AG09309 (cell line): ENCODE data around the gene PRR30.

Experiments
- DNase-seq: peaks from one replicate; pipeline ENCODE4 v3.0.0-alpha.2; 2010; ENCODE audit warnings: low read depth
- H3K4me3 ChIP-seq: 2 replicates; pipeline ENCODE4 v1.5.1; 2011; ENCODE audit warnings: mild to moderate bottlenecking, low read depth, low read length, moderate library complexity; ENCODE audit not compliant: control insufficient read depth
- TF ChIP-seq, protein P1 (sequence below): IDR thresholded peaks from 2 replicates; pipeline ENCODE4 v1.5.1; 2011; ENCODE audit warnings: mild to moderate bottlenecking, low read depth, low read length, inconsistent platforms; ENCODE audit not compliant: insufficient read depth, control insufficient read depth; ENCODE audit errors: missing control alignments

Gene PRR30

DNA sequence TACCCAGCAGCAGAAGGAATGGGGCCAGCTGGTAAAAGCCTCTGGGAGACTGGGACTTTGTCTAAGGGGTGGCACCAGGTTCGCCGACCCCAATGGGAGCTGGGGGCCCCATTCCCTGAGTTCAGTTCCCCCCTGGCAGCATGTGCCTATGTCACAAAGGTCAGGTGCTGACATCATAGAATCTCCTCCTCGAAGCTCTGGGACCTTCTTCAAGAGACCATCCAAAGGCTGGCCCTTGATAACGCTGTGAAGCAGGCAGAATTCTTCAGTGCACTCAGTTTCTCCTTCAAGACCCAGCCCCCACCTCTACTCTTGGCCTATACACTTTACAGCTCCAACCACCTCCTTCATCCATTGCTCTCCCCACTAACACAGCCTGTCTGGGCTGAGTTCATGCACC, at the start of gene PRR30:
PRR30 (minus strand) TSS at position 101 of the 400 bp plus-strand sequence. CDS start 1,081 bp downstream, outside the sequence.
- no peak for DNase-seq
- no peak within 1 kb of the TSS for H3K4me3 ChIP-seq
- TF ChIP-seq, protein P1, sequence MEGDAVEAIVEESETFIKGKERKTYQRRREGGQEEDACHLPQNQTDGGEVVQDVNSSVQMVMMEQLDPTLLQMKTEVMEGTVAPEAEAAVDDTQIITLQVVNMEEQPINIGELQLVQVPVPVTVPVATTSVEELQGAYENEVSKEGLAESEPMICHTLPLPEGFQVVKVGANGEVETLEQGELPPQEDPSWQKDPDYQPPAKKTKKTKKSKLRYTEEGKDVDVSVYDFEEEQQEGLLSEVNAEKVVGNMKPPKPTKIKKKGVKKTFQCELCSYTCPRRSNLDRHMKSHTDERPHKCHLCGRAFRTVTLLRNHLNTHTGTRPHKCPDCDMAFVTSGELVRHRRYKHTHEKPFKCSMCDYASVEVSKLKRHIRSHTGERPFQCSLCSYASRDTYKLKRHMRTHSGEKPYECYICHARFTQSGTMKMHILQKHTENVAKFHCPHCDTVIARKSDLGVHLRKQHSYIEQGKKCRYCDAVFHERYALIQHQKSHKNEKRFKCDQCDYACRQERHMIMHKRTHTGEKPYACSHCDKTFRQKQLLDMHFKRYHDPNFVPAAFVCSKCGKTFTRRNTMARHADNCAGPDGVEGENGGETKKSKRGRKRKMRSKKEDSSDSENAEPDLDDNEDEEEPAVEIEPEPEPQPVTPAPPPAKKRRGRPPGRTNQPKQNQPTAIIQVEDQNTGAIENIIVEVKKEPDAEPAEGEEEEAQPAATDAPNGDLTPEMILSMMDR = no peak

DNA sequence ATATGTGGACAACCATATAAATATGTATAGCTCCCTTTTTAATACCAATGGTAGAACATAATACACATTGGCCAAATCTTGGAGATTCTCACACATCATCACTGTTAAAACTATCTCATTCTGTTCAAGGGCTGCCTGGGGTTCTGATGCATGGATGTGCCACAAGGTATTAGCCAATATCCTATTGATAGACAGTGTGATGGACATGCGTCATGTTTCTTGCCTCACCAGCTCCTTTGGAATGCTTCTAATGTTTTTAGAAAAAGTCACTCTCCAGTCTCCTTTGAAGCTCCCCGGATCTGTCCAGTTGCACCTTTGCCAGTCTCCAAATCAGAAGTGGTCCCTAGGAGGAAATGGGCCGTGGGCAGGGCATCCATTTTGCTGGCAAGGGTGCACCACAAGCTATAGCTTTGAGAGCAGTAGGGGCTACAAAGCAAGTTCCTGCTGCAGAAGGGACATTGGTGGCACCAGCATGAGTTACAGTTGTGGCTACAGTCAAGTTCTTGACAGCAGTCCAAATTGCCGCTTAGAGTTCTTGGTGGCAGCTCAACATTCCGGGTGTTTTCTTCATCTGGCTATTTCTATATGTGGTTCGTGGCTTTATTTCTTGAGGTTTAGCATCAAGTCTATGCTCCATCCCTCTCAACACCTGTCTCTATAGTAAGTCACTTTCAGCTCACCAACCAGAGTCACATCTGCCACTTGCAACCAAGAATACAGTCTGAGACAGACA, 47.6 kb upstream of the PRR30 start:
- no peak overlapping the region for H3K4me3 ChIP-seq
- no peak for DNase-seq
- TF ChIP-seq, protein P1 = no peak

DNA sequence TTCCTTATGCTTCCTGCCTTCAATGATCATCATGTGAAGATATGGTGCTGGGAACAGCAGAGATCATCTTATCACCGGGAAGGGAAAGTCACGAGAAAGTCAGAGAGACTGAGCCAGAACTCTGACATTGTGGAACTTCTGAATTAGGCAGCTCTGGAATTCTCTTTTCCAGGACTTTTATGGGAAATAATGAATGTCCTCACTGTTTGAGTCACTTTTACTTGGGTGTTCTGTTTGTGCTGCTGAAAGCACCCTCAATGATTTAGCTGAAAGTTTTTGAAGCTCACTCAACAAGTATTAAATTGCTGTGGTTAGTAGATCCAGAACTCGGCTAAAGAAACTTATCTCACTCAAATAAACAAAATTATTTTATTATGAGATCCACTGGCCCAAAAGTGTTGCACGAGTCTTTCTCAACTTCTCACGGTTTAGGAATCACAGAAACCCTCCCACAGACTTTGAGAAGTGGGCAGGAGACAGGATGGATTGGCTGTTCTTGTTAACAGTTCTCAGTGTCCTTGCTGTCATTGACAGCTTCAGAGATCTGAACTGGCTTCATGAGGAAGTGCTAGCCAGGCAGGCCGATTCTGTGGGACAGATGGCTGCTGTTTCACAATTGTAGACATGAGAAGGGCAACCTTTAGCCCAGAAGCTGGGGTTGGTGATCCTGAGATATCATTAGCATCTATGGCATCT, 46.3 kb upstream of the PRR30 start:
- TF ChIP-seq, protein P1 = no peak
- H3K4me3 ChIP-seq = no peak overlapping the region
- peak; percentile 85 for DNase-seq

DNA sequence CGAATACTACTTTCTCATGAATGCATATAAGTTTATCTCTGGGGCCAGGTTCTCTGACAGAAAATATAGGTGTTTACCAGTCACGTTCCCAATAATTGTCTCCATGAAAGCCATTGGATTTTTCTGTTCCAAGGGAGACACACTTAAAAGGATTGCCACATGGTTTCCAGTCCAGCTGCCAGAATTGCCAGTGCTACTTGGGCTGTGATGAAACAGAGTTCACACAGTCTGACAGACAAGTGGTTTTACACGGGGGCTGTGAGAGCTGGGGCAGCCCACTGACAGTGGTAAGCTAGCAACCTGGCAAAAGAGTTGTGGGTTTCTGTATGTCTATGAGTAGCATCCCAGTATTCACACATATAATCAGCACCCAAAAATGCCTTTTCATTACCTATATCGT, 44.9 kb upstream of the PRR30 start:
- H3K4me3 ChIP-seq = no peak overlapping the region
- no peak for DNase-seq
- TF ChIP-seq, protein P1 = no peak

DNA sequence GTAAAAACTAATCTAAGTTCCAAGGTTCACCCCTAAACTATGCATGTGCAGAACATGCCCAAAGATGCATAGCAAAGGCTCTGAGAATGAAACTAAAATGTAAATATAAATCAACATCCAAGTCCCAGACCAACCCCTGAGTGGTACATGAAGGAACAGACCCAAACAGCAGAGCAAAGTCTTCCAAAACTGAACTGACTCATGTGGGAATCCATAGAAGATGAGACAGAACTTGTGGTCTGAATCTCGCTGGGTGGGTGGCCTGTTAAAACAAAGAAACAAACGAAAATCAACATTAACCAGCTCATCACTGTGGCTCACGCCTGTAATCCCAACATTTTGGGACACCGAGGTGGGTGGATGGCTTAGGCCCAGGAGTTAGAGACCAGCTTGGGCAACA, 43.1 kb upstream of the PRR30 start:
- TF ChIP-seq, protein P1 = no peak
- DNase-seq = no peak

DNA sequence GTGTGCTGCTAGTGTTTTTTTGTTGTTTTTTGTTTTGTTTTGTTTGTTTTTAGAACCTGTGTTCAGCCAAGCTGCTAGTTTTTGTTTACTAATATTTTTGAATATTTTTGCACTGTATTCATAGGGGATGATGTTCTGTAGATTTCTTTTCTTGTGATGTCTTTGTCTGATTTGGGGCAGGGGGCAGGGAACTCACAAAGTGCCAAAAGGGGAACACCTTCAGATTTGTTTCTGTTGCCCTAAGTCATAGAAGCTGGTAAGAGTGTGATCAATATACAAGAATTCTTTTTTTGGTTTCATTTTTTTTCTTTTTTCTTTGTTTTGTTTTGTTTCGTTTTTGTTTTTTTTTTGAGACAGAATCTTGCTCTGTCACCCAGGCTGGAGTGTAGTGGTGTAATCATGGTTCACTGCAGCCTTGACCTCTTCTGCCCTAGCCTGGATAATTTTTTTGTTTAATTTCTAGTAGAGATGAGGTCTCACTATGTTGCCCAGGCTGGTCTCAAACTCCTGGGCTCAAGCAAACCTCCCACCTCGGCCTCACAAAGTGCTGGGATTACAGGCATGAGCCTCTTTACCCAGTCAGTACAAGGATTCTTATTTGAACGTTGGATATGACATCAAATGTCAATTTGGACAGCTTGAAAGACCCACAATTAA, 40.3 kb upstream of the PRR30 start:
- TF ChIP-seq, protein P1 = no peak
- no peak for DNase-seq
- H3K4me3 ChIP-seq = no peak overlapping the region

More for the DNA sequence above, 43.1 kb upstream of the PRR30 start:
- no peak overlapping the region for H3K4me3 ChIP-seq
